Endodermal cell (in vitro differentiated cells): ENCODE measurements around the gene NEDD4L. TPM values are rescaled to one million over a fixed set of nuclear protein-coding genes. Genes with fewer than 3 reads are reported as not detected.
A peak's percentile ranks its signal among the peaks of the same experiment; 100 is the strongest.

Experiments used
- DNase-seq: peaks from one replicate; pipeline ENCODE4 v3.0.0-alpha.2; 2017
- H3K27ac ChIP-seq: 2 replicates; pipeline ENCODE4 v1.5.1; 2013; ENCODE audit warnings: mild to moderate bottlenecking, low read depth, low read length, moderate library complexity
- H3K27me3 ChIP-seq: 2 replicates; pipeline ENCODE4 v1.6.1; 2013; ENCODE audit warnings: mild to moderate bottlenecking, low read length, moderate library complexity; ENCODE audit not compliant: insufficient read depth, control insufficient read depth, poor library complexity, severe bottlenecking
- H3K36me3 ChIP-seq: 2 replicates; pipeline ENCODE4 v1.7.0; 2013; ENCODE audit warnings: mild to moderate bottlenecking, low read length, moderate library complexity; ENCODE audit not compliant: control insufficient read depth, insufficient read depth
- H3K4me1 ChIP-seq: one replicate; pipeline ENCODE4 v1.7.0; 2013; ENCODE audit warnings: low read length; ENCODE audit not compliant: control insufficient read depth, insufficient read depth
- H3K4me3 ChIP-seq: 2 replicates; pipeline ENCODE4 v1.5.1; 2013; ENCODE audit warnings: mild to moderate bottlenecking, low read length, moderate library complexity
- H3K9ac ChIP-seq: 2 replicates; pipeline ENCODE4 v1.6.1; 2013; ENCODE audit warnings: mild to moderate bottlenecking, low read length, moderate library complexity; ENCODE audit not compliant: poor library complexity, severe bottlenecking; ENCODE audit errors: extremely low read depth
- H3K9me3 ChIP-seq: 2 replicates; pipeline ENCODE4 v1.6.1; 2013; ENCODE audit warnings: mild to moderate bottlenecking, low read length, moderate library complexity; ENCODE audit not compliant: control insufficient read depth
- H3K27ac Mint-ChIP-seq: 2 replicates; pipeline ENCODE4 v1.8.0; 2020; ENCODE audit warnings: mixed read lengths
- H3K27me3 Mint-ChIP-seq: 2 replicates; pipeline ENCODE4 v1.8.0; 2021; ENCODE audit warnings: mild to moderate bottlenecking, mixed read lengths; ENCODE audit not compliant: insufficient read depth
- H3K36me3 Mint-ChIP-seq: 2 replicates; pipeline ENCODE4 v1.8.0; 2020; ENCODE audit warnings: low read depth, mixed read lengths
- H3K4me1 Mint-ChIP-seq: 2 replicates; pipeline ENCODE4 v1.8.0; 2020; ENCODE audit warnings: mixed read lengths
- H3K4me3 Mint-ChIP-seq: 2 replicates; pipeline ENCODE4 v1.8.0; 2020; ENCODE audit warnings: mild to moderate bottlenecking, moderate library complexity, mixed read lengths
- H3K9me3 Mint-ChIP-seq: 2 replicates; pipeline ENCODE4 v1.8.0; 2020; ENCODE audit warnings: mild to moderate bottlenecking, mixed read lengths
- WGBS, 2 experiments: methylation state at CpG; one replicate each; pipeline versions ENCODE4 v1.1.5 to v1.1.7; 2013; ENCODE audit warnings: missing lambda C conversion rate in 2 of 2, mixed read lengths in 1 of 2; ENCODE audit not compliant: insufficient coverage in 1 of 2, insufficient read length in 1 of 2; 5-methylcytosine and 5-hydroxymethylcytosine counted together
- total RNA-seq, 2 donors: library from RNA; stranded (reverse); fragmentation: NEBNext Ultra II Directional in 1 of 2; extraction: Animal tissue kit (Norgen Biotek cat#: 25700) in 1 of 2; gene quantifications; 2 replicates in 1 of 2; 3 replicates in 1 of 2; pipeline ENCODE4 v1.2.1, GENCODE V29; 2021
- TF ChIP-seq, protein P1 (sequence below): fragments of 200-600 bp; sonication (generic); conservative IDR thresholded peaks from 2 replicates; pipeline ENCODE4 v1.5.0; 2021; ENCODE audit warnings: antibody characterized with exemption, mild to moderate bottlenecking

Gene NEDD4L
- total RNA-seq, 2 donors from 2014 or later: 70.5 to 75.3 TPM

DNA sequence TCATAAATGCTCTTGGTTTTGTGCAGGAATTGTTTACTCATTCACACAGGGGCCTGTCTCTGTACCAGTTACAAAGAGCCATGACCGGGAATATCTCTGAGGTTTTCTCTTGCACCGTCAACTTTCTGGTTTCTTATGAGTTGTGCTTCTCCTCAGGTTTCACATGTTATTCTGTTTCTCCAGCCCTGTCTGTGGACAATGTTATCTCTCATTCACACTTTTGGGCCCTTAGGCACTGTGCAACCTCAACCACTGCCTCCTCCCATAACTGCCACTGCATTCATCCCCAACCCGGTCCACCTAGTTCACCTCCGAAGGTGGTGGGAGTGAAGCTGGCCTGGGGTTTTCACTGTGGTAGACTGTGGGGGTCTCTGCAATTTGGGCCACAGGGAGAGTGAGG is 22.5 kb upstream of the NEDD4L start:
- Mint-ChIP-seq H3K4me1 (peaks cover 30% of the 10 kb centered on the region), H3K4me3 (no peak overlapping the region), H3K36me3 (no peaks in the 10 kb centered on the region), H3K27me3 (no peaks in the 10 kb centered on the region), H3K9me3 (peaks cover 14% of the 10 kb centered on the region), H3K27ac (no peak overlapping the region)
- H3K4me3 ChIP-seq: no peak overlapping the region
- TF ChIP-seq, protein P1, sequence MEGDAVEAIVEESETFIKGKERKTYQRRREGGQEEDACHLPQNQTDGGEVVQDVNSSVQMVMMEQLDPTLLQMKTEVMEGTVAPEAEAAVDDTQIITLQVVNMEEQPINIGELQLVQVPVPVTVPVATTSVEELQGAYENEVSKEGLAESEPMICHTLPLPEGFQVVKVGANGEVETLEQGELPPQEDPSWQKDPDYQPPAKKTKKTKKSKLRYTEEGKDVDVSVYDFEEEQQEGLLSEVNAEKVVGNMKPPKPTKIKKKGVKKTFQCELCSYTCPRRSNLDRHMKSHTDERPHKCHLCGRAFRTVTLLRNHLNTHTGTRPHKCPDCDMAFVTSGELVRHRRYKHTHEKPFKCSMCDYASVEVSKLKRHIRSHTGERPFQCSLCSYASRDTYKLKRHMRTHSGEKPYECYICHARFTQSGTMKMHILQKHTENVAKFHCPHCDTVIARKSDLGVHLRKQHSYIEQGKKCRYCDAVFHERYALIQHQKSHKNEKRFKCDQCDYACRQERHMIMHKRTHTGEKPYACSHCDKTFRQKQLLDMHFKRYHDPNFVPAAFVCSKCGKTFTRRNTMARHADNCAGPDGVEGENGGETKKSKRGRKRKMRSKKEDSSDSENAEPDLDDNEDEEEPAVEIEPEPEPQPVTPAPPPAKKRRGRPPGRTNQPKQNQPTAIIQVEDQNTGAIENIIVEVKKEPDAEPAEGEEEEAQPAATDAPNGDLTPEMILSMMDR: no peak
- no peak for DNase-seq
- H3K27ac ChIP-seq: no peak overlapping the region
- no peak overlapping the region for H3K9ac ChIP-seq
- WGBS, 2 experiments: 98% methylated on average over 4 of the region's 4 CpGs
- H3K4me1 ChIP-seq: peaks cover 22% of the 10 kb centered on the region
- H3K27me3 ChIP-seq: no peaks in the 10 kb centered on the region
- H3K36me3 ChIP-seq: no peaks in the 10 kb centered on the region
- peaks cover 17% of the 10 kb centered on the region for H3K9me3 ChIP-seq

DNA sequence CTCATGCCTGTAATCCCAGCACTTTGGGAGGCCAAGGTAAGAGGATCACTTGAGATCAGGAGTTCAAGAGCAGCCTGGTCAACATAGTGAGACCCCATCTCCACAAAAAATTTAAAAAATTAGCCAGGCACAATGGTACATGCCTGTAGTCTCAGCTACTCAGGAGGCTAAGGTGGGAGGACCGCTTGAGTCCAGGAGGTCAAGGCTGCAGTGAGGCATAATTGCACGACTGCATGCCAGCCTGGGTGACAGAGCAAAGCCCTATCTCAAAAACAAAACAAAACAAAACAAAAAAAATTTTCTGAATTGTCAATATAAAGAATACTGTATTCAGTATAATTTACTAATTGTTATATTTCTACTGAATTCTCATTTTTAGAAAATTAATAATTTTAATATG is 20.9 kb upstream of the NEDD4L start:
- TF ChIP-seq, protein P1: no peak
- Mint-ChIP-seq H3K4me1 (peaks cover 33% of the 10 kb centered on the region), H3K9me3 (peaks cover 3% of the 10 kb centered on the region), H3K36me3 (no peaks in the 10 kb centered on the region), H3K4me3 (no peak overlapping the region), H3K27me3 (no peaks in the 10 kb centered on the region), H3K27ac (no peak overlapping the region)
- WGBS, 2 experiments: 100% methylated on average over 1 of the region's 2 CpGs; no CpG with 5 or more reads in 1 of the 2 experiments
- Histone ChIP-seq H3K4me1 (peaks cover 33% of the 10 kb centered on the region), H3K36me3 (no peaks in the 10 kb centered on the region), H3K9me3 (peaks cover 4% of the 10 kb centered on the region), H3K4me3 (no peak overlapping the region), H3K9ac (no peak overlapping the region), H3K27me3 (no peaks in the 10 kb centered on the region), H3K27ac (no peak overlapping the region)
- DNase-seq: no peak

DNA sequence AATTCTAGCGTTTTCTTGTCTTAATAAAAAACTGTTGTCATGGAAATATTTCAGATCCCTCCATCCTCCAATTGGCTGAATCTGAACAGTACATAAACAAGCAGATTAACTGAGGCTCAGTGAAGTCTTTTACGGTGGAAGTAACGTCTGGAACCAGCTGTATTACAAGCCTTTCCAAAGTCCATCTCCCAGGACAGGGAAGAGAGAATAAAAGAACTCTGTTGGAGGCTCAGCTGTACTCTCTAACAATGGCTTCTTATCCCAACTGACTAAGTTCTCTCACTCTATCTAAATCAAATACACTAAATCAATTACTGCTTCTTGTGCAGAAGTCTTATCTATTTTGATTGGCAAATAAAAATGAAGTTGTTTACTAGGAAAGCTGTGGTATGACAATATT is 19.9 kb upstream of the NEDD4L start:
- H3K27ac Mint-ChIP-seq: peak overlapping the region; percentile 50
- no peaks in the 10 kb centered on the region for H3K27me3 Mint-ChIP-seq
- H3K4me1 ChIP-seq: peaks cover 33% of the 10 kb centered on the region
- DNase-seq: no peak
- no peaks in the 10 kb centered on the region for H3K36me3 Mint-ChIP-seq
- H3K27ac ChIP-seq: no peak overlapping the region
- TF ChIP-seq, protein P1: no peak
- H3K27me3 ChIP-seq: no peaks in the 10 kb centered on the region
- peaks cover 3% of the 10 kb centered on the region for H3K9me3 Mint-ChIP-seq
- H3K4me3 ChIP-seq: peak overlapping the region; percentile 48
- no peak overlapping the region for H3K4me3 Mint-ChIP-seq
- peaks cover 3% of the 10 kb centered on the region for H3K9me3 ChIP-seq
- WGBS, 2 experiments: 41 to 89% methylated on average over 1 to 3 of the region's 3 CpGs
- H3K4me1 Mint-ChIP-seq: peaks cover 33% of the 10 kb centered on the region
- no peak overlapping the region for H3K9ac ChIP-seq
- H3K36me3 ChIP-seq: no peaks in the 10 kb centered on the region
